ENCODE measurements around the gene GFOD1. TPM values are rescaled to one million over a fixed set of nuclear protein-coding genes. Genes with fewer than 3 reads are reported as not detected.

The GFOD1 gene
- total and polyA plus RNA-seq, 4 donors = 2.6 to 16.8 (median 5.0) TPM

DNA sequence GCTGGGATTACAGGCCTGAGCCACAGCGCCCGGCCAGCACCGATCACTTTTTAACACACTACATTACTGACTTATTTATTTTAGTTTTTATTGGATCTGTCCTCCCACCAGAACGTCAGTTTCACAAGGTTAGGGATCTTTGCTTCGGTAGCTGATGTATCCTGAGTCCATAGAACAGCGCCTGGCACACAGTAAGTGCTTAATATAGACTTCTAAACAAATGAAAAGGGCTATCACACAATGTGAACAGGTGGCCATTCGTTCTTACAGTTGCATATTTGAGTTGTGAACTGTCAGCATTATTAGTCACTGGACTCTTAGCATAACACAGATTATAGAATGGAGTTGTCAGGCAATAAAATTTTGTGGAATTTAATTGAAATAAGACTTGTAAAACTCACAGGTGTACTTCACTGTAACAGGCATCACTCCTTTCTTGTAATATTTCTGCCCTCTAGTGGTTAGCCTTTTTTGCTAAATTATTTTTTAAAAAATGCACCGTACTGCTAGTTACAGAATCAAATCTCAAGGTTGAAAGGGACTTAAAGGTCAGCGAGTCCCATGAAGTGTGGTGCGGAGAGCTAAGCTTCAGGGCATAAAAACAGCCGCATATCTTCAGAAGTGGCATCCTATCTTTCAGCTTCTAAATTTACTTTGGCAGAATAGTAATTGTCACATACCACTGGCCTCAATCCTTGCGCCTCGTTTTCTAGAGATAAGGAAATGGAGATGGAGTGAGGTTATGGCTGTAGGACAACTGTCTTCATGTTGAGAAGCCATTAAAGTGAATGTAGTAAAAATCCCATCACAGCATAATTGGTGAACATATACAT is 155.7 kb downstream of the GFOD1 start:
- H3K27me3 ChIP-seq (ENCODE audit: control insufficient read depth in 4 of 4, insufficient read depth in 4 of 4, low read length in 3 of 4) = no peaks in the 10 kb centered on the region

DNA sequence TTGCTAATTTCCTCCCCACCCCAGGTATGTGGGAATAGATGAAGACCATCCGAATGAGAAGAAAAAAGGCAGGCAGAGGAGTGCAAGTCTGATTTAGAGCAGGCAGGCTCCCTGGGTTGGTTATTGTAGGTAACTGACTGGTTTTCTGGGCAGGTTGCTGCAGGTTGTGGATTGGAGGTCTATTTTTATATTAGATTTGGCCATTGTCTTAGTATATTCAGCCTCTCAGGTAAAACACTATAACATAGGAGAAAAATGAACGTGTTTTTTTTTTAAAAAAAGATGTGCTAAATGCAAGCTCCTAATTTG is 158.6 kb downstream of the GFOD1 start:
- H3K4me1 ChIP-seq (ENCODE audit: control insufficient read depth in 4 of 4, insufficient read depth in 4 of 4, low read length in 3 of 4) = peaks cover 0 to 12% (median 4%) of the 10 kb centered on the region in 4 donors
- no peaks in the 10 kb centered on the region for H3K9me3 ChIP-seq (ENCODE audit: control insufficient read depth in 4 of 4, low read length in 3 of 4)
- no peak for DNase-seq (ENCODE audit: low spot score)
- peaks cover under 1 to 8% (median 2%) of the 10 kb centered on the region in 4 donors for H3K36me3 ChIP-seq (ENCODE audit: control insufficient read depth in 4 of 4, insufficient read depth in 3 of 4, low read depth in 1 of 4, low read length in 3 of 4)
- peak overlapping the region; percentile 84 to 89 (median 88) for H3K4me3 ChIP-seq (ENCODE audit: low read depth in 1 of 3, low read length in 3 of 3)
- no peak for TF ChIP-seq FOXA2 (IDR thresholded peaks at IDR 0.05)
- TF ChIP-seq, protein P1, sequence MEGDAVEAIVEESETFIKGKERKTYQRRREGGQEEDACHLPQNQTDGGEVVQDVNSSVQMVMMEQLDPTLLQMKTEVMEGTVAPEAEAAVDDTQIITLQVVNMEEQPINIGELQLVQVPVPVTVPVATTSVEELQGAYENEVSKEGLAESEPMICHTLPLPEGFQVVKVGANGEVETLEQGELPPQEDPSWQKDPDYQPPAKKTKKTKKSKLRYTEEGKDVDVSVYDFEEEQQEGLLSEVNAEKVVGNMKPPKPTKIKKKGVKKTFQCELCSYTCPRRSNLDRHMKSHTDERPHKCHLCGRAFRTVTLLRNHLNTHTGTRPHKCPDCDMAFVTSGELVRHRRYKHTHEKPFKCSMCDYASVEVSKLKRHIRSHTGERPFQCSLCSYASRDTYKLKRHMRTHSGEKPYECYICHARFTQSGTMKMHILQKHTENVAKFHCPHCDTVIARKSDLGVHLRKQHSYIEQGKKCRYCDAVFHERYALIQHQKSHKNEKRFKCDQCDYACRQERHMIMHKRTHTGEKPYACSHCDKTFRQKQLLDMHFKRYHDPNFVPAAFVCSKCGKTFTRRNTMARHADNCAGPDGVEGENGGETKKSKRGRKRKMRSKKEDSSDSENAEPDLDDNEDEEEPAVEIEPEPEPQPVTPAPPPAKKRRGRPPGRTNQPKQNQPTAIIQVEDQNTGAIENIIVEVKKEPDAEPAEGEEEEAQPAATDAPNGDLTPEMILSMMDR (IDR thresholded peaks at IDR 0.05; ENCODE audit: low read depth, low read length, missing input control) = no peak
- no peak for TF ChIP-seq JUND (IDR thresholded peaks at IDR 0.05)
- TF ChIP-seq HNF4A (conservative IDR thresholded peaks at IDR 0.05) = no peak
- TF ChIP-seq TAF1 (conservative IDR thresholded peaks at IDR 0.05) = no peak
- TF ChIP-seq EGR1 (IDR thresholded peaks at IDR 0.05; ENCODE audit: low read depth in 2 of 2) = no peak
- TF ChIP-seq, protein P2, sequence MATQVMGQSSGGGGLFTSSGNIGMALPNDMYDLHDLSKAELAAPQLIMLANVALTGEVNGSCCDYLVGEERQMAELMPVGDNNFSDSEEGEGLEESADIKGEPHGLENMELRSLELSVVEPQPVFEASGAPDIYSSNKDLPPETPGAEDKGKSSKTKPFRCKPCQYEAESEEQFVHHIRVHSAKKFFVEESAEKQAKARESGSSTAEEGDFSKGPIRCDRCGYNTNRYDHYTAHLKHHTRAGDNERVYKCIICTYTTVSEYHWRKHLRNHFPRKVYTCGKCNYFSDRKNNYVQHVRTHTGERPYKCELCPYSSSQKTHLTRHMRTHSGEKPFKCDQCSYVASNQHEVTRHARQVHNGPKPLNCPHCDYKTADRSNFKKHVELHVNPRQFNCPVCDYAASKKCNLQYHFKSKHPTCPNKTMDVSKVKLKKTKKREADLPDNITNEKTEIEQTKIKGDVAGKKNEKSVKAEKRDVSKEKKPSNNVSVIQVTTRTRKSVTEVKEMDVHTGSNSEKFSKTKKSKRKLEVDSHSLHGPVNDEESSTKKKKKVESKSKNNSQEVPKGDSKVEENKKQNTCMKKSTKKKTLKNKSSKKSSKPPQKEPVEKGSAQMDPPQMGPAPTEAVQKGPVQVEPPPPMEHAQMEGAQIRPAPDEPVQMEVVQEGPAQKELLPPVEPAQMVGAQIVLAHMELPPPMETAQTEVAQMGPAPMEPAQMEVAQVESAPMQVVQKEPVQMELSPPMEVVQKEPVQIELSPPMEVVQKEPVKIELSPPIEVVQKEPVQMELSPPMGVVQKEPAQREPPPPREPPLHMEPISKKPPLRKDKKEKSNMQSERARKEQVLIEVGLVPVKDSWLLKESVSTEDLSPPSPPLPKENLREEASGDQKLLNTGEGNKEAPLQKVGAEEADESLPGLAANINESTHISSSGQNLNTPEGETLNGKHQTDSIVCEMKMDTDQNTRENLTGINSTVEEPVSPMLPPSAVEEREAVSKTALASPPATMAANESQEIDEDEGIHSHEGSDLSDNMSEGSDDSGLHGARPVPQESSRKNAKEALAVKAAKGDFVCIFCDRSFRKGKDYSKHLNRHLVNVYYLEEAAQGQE (IDR thresholded peaks at IDR 0.05) = no peak
- no peak for TF ChIP-seq NR2F2 (IDR thresholded peaks at IDR 0.05)
- no peak for TF ChIP-seq SP1 (IDR thresholded peaks at IDR 0.05)
- no peak for TF ChIP-seq FOXA1 (IDR thresholded peaks at IDR 0.05)
- TF ChIP-seq, protein P3, sequence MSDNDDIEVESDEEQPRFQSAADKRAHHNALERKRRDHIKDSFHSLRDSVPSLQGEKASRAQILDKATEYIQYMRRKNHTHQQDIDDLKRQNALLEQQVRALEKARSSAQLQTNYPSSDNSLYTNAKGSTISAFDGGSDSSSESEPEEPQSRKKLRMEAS (IDR thresholded peaks at IDR 0.05) = no peak
- TF ChIP-seq HNF4G (IDR thresholded peaks at IDR 0.05) = no peak
- TF ChIP-seq YY1 (IDR thresholded peaks at IDR 0.05) = no peak
- no peak for TF ChIP-seq RAD21 (IDR thresholded peaks at IDR 0.05)
- H3K9ac ChIP-seq (ENCODE audit: low read depth in 1 of 2, low read length in 2 of 2) = peak overlapping the region; percentile 63 to 84
- H3K27ac ChIP-seq (ENCODE audit: low read depth in 1 of 2, low read length in 2 of 2) = peak overlapping the region; percentile 87 to 94
- 2% methylated on average over 2 of the region's 2 CpGs for WGBS
- H3K27me3 ChIP-seq (ENCODE audit: control insufficient read depth in 4 of 4, insufficient read depth in 4 of 4, low read length in 3 of 4) = no peaks in the 10 kb centered on the region

More for the DNA sequence above, 155.7 kb downstream of the GFOD1 start:
- Histone ChIP-seq H3K9me3 (ENCODE audit: control insufficient read depth in 4 of 4, low read length in 3 of 4) (no peaks in the 10 kb centered on the region), H3K36me3 (ENCODE audit: control insufficient read depth in 4 of 4, insufficient read depth in 3 of 4, low read depth in 1 of 4, low read length in 3 of 4) (no peaks in the 10 kb centered on the region), H3K4me1 (ENCODE audit: control insufficient read depth in 4 of 4, insufficient read depth in 4 of 4, low read length in 3 of 4) (peaks cover 0 to 12% (median 4%) of the 10 kb centered on the region in 4 donors), H3K27ac (ENCODE audit: low read depth in 1 of 2, low read length in 2 of 2) (no peak overlapping the region), H3K4me3 (ENCODE audit: low read depth in 1 of 3, low read length in 3 of 3) (no peak overlapping the region), H3K9ac (ENCODE audit: low read depth in 1 of 2, low read length in 2 of 2) (no peak overlapping the region)
- no peak for DNase-seq (ENCODE audit: low spot score)
- no peak for TF ChIP-seq JUND (IDR thresholded peaks at IDR 0.05)
- TF ChIP-seq SP1 (IDR thresholded peaks at IDR 0.05) = no peak
- peak; percentile 85 to 86 for TF ChIP-seq RAD21 (IDR thresholded peaks at IDR 0.05)
- no peak for TF ChIP-seq FOXA2 (IDR thresholded peaks at IDR 0.05)
- no peak for TF ChIP-seq YY1 (IDR thresholded peaks at IDR 0.05)
- TF ChIP-seq, protein P1 (IDR thresholded peaks at IDR 0.05; ENCODE audit: low read depth, low read length, missing input control) = peak; percentile 63
- WGBS = 50% methylated on average over 13 of the region's 13 CpGs
